ENCODE data around the gene MAST1.
"Not testable (repeated sequence)": the region's sequence is repeated elsewhere in the genome, so short reads cannot be mapped to it uniquely, and the experiment has no call there.

Gene MAST1

GRCh38 chr19:12801466-12802266 is 36.6 kb upstream of the MAST1 start, which contains the start of the genes PRDX2 and THSD8:
TSS of gene PRDX2 (minus strand) at chr19:12801800. CDS start at chr19:12801261, 539 bp downstream.
TSS of gene THSD8 (plus strand) at chr19:12802069. CDS start at chr19:12802072, 3 bp downstream.
- DNase-seq, result peak; percentile 31 to 72 (median 57)

DNA sequence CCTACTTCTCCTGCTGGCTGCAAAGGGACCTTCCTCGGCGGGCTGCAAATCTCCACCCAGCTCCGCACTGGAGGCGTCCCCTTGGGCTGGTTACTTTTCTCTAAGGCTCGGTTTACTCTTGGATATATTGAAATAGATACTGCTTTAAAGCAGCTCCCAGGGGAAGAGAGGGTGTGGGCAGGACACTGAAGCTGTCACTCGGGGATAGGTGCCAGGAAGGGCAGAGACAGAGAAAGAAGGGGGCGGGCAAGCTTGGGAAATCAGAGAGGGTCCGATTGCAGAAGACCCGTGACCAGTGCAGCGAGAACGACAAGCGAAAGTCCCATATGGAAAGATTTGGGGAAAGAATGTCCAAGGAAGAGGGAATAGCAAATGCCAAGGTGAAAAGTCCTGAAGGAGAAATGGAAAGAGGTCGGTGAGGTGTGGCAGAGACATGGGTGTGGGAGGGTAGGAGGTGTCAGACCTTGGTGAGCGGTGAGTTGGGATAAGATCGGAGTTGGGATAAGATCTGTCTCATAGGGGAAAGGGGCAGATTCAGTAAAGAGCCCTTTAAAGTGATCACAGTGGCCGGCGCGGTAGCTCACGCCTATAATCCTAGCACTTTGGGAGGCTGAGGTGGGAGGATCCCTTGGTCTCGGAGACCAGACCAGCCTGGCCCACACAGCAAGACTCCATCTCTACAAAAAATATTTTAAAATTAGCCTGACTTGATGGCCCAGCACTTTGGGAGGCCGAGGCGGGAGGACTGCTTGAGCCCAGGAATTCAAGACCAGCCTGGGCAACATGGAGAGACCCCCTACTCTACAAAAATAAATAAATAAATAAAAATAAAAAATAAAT is 35.8 kb upstream of the MAST1 start:
- no peak for DNase-seq

- DNase-seq, result no peak
Observed at GRCh38 chr19:12804051-12804450, 34.3 kb upstream of the MAST1 start.

GRCh38 chr19:12806242-12807081 is 31.9 kb upstream of the MAST1 start, which contains the start of gene RNASEH2A:
TSS of gene RNASEH2A (plus strand) at chr19:12806584. CDS start at chr19:12806674, 90 bp downstream.
- DNase-seq, result peak; percentile 66 to 83 (median 79)

DNA sequence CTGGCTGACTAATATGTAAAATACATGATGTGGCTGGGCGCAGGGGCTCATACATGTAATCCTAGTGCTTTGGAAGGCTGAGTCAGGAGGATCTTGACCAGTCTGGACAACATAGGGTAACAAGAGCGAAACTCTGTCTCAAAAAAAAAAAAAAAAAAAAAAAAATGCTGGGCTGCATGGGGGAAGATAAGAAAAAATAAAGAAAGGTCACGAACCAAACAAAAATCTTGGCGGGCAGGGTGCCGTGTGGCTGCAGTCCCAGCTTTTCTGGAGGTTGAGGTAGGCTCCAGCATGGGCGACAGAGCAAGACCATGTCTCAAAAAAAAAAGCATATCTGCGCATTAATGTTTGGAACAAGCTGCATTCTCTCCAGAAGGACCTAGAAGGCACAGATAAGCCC is 23.2 kb upstream of the MAST1 start:
- no peak for DNase-seq

DNA sequence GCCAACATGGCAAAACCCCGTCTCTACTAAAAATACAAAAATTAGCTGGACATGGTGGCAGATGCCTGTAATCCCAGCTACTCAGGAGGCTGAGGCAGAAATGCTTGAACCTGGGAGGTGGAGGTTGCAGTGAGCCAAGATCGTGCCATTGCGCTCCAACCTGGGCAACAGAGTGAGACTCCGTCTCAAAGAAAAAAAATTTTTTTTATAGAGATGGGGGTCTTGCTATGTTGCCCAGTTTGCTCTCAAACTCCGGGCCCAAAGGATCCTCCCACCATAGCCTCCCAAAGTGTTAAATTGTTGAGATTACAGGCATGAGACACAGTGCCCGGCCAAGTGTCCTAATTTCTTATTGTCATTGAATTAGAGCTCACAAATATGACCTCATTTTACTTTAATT is 21.1 kb upstream of the MAST1 start:
- not testable (repeated sequence) for DNase-seq

DNA sequence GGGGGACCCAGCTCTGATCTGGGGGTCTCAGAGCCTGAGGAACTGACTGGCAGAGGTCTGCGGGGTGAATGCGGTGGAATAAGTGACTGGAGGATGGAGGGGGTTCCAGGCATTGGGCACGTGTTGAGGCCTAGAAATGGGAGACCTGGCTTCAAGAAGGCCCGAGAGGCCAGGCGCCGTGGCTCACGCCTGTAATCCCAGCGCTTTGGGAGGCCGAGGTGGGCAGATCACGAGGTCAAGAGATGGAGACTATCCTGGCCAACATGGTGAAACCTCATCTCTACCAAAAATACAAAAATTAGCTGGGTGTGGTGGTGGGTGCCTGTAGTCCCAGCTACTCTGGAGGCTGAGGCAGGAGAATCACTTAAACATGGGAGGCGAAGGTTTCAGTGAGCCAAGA is 20.5 kb upstream of the MAST1 start:
- not testable (repeated sequence) for DNase-seq

DNA sequence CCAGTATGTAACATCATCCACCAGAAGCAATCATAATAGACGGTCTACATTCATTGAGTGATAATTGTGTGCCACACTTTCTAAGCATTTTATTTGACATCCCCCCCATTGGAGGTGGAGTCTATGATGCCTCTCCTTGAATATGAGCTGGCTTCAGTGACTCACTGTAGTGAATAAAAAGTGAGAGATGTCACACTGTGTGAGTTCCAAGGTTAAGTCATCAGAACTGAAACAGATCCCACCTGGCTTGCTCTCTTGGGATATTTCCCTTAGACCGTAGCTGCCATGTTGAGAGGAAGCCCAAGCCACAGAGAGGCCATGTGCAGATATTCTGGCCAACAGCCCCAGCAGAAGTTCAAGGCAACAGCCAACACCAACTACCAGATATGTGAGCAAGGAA is 16.6 kb upstream of the MAST1 start:
- no peak for DNase-seq

DNA sequence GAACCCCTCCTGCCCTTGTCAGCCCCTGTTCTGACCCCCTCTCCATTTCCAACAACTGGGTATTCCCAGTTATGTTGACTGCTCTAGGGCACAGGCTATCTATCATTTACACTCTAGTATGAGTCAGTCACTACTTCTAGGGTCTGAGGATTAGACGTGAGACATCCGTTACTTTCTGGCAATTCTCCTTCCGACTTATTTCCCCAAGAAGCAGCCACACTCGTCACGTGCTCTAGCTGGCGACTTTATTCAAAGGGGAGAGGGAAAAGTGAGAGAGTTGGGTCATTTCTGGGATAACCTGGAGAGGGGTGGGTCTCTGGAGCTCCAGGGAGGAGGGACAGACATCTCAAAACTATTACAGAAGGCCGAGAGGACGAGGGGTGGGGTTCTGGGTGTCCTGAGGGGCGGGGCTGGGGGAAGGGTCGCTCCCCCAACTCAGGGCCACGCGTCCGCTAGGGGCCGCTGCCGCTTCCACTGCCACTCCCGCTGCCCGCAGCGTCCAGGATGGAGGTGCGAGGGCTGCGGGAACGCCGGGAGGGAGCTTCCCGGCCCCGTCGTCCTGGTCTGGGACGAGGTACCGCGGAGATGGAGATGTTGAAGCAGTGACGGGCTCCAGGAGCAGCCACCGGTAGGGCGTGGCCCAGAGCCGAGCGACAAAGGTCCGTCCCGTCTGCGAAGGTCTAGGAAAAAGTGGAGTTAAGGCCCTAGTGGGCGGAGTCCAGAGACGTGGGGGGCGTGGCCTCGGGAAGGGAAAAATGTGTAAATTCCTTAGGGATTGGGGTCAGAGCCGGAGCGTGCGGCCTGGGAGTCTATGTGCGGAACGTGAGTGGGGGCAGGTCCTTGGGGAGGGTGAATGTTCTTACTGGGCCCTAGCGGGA is 12.8 kb upstream of the MAST1 start:
- DNase-seq, result peak in 1 of 6 experiments; percentile 5

- DNase-seq, result no peak
Observed at GRCh38 chr19:12828494-12828893, 9.8 kb upstream of the MAST1 start.

DNA sequence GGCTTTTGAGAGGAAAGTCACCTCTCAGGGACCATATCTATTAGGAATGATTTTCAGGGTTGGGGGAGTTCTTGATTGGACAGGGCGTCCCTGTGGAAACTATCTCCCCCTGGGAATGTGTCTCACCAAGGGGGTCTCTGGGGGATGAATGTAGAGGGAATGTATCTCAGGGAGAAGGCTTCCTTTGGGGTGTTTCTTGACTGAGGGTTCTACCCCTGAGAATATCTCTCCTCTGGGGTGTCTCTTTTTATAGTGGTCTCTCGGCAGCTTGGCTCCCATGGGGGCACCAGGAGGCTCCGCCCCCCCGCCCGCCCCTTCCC is 4.9 kb upstream of the MAST1 start:
- no peak for DNase-seq

GRCh38 chr19:12833738-12834565 is 4.4 kb upstream of the MAST1 start:
- DNase-seq, result peak in 1 of 6 experiments; percentile 15

- DNase-seq, result no peak
Observed at GRCh38 chr19:12834566-12834943, 3.8 kb upstream of the MAST1 start, which contains the start of gene RTBDN. TSS of gene RTBDN (minus strand) at chr19:12834579. CDS start at chr19:12829979, 4,600 bp downstream.

DNA sequence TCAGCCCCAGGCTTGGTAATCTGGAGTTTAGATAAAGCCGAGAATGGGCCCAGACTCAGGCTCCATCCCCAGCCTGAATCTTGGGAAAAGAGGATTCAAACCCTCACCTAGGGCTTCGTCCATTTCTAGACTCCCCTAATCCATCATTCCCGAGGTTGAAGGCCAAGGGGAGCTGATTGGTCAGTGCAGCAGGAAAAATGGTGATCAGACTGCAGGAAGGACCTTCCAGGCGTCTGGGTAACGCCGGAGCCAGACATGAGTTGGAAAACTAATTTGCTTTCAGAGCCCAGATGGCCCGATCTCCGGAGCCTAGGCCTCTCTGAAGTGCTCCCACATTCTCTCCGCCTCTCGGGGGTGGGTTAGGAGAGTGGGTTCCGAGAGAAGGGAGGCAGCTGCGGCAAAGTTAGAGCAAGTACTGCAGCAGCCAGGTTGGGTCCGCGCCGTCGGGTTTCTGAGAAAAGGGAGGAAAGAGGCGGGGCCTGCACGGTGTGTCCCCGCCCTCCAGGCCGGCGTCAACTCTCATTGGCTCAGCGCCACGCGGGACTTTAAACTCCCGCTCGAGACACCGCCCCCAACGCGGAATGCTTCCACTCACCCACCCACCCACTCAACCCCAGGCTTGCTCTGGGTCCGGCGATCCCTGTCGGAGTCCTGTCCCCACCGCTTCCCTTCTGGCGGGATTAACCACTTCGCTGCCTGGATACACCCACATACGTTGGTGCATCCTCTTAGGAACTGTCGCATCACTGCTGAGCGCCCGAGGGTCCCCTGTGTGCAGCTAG is 3.1 kb upstream of the MAST1 start:
- peak in 3 of 6 experiments; percentile 15 to 34 (median 15) for DNase-seq

- DNase-seq, result no peak
Observed at GRCh38 chr19:12836529-12836863, 1.8 kb upstream of the MAST1 start.

DNA sequence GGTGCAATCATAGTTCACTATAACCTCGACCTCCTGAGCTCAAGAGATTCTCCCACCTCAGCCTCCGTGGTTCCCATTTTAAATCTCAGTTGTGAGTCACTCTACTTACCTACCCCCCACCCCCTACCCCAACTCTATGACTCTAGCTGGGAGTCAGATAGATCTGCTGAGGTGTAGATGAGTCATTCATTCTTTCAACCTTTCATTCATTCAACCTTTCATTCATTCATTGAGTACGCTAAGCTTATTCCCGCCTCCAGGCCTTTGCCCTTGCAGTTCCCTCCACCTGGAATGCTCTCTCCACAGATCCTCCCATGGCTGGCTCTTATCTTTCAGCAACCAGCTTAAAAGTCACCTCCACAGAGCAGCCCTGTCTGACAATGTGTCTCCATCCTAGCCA is 1.1 kb upstream of the MAST1 start:
- no peak for DNase-seq

- peak in 1 of 6 experiments; percentile 27 for DNase-seq
Observed at GRCh38 chr19:12838886-12839756, 806 bp downstream of the MAST1 start.

GRCh38 chr19:12840091-12841079 is 2.1 kb downstream of the MAST1 start:
- DNase-seq, result peak in 3 of 6 experiments; percentile 16 to 23 (median 19)
